Transverse colon (tissue), 3 donors: Measurements from ENCODE around the gene OSBPL9.

ENCODE experiments used
- CTCF ChIP-seq, 5 experiments: fragments of 200-600 bp in 3 of 5; fragments of 450-650 bp in 2 of 5; sonication (generic) in 3 of 5; IDR thresholded peaks; 1 replicate in 2 of 5; 2 replicates in 3 of 5; pipeline ENCODE4 v1.5.1; 2016 to 2017; ENCODE audit warnings: antibody characterized with exemption in 5 of 5, inconsistent platforms in 3 of 5, mild to moderate bottlenecking in 2 of 5, moderate library complexity in 1 of 5
- EP300 ChIP-seq: sonication (generic); formaldehyde crosslinking; IDR thresholded peaks from one replicate; pipeline ENCODE4 v1.6.1; 2017; ENCODE audit warnings: antibody characterized with exemption, low read depth

DNA sequence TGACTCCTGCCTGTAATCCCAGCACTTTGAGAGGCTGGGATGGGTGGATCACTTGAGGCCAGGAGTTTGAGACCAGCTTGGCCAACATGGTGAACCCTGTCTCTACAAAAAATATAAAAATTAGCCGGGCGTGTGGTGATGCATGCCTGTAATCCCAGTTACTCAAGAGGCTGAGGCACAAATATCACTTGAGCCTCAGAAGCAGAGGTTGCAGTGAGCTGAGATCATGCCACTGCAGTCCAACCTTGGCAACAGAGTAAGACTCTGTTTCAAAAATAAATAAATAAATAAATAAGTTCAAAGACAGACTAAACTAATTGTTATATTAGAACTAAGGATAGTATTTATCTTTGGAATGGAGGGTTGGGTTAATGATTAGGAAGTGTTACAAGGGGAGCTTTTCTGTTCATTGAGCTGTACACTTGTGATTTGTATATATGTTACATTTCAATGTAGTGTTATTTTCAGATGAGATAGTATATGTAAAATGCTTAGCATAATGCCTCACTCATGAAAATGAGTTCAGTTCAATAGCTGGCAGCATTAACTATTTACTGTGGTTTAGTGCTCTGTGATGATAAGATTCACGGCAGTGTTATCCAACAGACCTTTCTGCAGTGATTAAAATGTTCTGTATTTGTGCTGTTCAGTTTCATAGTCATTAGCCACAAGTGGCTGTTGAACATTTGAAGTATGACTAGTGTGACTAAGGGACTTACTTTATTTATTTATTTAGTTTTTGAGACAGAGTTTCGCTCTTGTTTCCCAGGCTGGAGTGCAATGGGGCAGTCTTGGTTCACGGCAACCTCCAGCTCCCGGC lies 47.7 kb downstream of the OSBPL9 start:
- TF ChIP-seq CTCF (IDR thresholded peaks at IDR 0.05) (no peak), EP300 (no peak)
